ENCODE measurements around the gene SMAD3. TPM values are rescaled to one million over a fixed set of nuclear protein-coding genes. Genes with fewer than 3 reads are reported as not detected.

Gene SMAD3
- total and polyA plus RNA-seq, 4 donors, result 4.0 to 12.2 (median 5.5) TPM

GRCh38 chr15:67178569-67179210 is 113.3 kb downstream of the SMAD3 start:
- Histone ChIP-seq H3K4me3 (ENCODE audit: low read depth in 1 of 3, low read length in 3 of 3) (no peak overlapping the region), H3K9ac (ENCODE audit: low read depth in 1 of 2, low read length in 2 of 2) (no peak overlapping the region), H3K9me3 (ENCODE audit: control insufficient read depth in 4 of 4, low read length in 3 of 4) (no peaks in the 10 kb centered on the region), H3K27ac (ENCODE audit: low read depth in 1 of 2, low read length in 2 of 2) (peak overlapping the region in 1 of 2 donors; percentile 16), H3K4me1 (ENCODE audit: control insufficient read depth in 4 of 4, insufficient read depth in 4 of 4, low read length in 3 of 4) (peaks cover 0 to 5% (median under 1%) of the 10 kb centered on the region in 4 donors), H3K27me3 (ENCODE audit: control insufficient read depth in 4 of 4, insufficient read depth in 4 of 4, low read length in 3 of 4) (no peaks in the 10 kb centered on the region), H3K36me3 (ENCODE audit: control insufficient read depth in 4 of 4, insufficient read depth in 3 of 4, low read depth in 1 of 4, low read length in 3 of 4) (peaks cover 2 to 27% (median 9%) of the 10 kb centered on the region in 4 donors)
- WGBS, result 87% methylated on average over 11 of the region's 11 CpGs
- TF ChIP-seq RXRA (IDR thresholded peaks at IDR 0.05) (peak; percentile 31 to 32), MAX (IDR thresholded peaks at IDR 0.05) (no peak), REST (IDR thresholded peaks at IDR 0.05) (no peak), CTCF (IDR thresholded peaks at IDR 0.05; ENCODE audit: low read depth, low read length, missing input control) (no peak), HNF4G (IDR thresholded peaks at IDR 0.05) (no peak)
- no peak for DNase-seq (ENCODE audit: low spot score)

GRCh38 chr15:67179411-67179995 is 114.1 kb downstream of the SMAD3 start:
- WGBS, result 97% methylated on average over 9 of the region's 9 CpGs
- Histone ChIP-seq H3K27ac (ENCODE audit: low read depth in 1 of 2, low read length in 2 of 2) (no peak overlapping the region), H3K36me3 (ENCODE audit: control insufficient read depth in 4 of 4, insufficient read depth in 3 of 4, low read depth in 1 of 4, low read length in 3 of 4) (peaks cover 2 to 24% (median 6%) of the 10 kb centered on the region in 4 donors), H3K9ac (ENCODE audit: low read depth in 1 of 2, low read length in 2 of 2) (no peak overlapping the region), H3K4me1 (ENCODE audit: control insufficient read depth in 4 of 4, insufficient read depth in 4 of 4, low read length in 3 of 4) (peaks cover 0 to 5% (median under 1%) of the 10 kb centered on the region in 4 donors), H3K27me3 (ENCODE audit: control insufficient read depth in 4 of 4, insufficient read depth in 4 of 4, low read length in 3 of 4) (no peaks in the 10 kb centered on the region), H3K4me3 (ENCODE audit: low read depth in 1 of 3, low read length in 3 of 3) (no peak overlapping the region), H3K9me3 (ENCODE audit: control insufficient read depth in 4 of 4, low read length in 3 of 4) (no peaks in the 10 kb centered on the region)
- TF ChIP-seq CTCF (IDR thresholded peaks at IDR 0.05; ENCODE audit: low read depth, low read length, missing input control) (no peak), HNF4A (conservative IDR thresholded peaks at IDR 0.05) (no peak), MAX (IDR thresholded peaks at IDR 0.05) (no peak), YY1 (IDR thresholded peaks at IDR 0.05) (no peak), ZBTB33 (IDR thresholded peaks at IDR 0.05) (no peak), FOXA2 (IDR thresholded peaks at IDR 0.05) (no peak), HNF4G (IDR thresholded peaks at IDR 0.05) (no peak), SP1 (IDR thresholded peaks at IDR 0.05) (no peak), EGR1 (IDR thresholded peaks at IDR 0.05; ENCODE audit: low read depth in 2 of 2) (no peak), GABPA (IDR thresholded peaks at IDR 0.05 in 1 of 2, conservative IDR thresholded peaks at IDR 0.05 in 1 of 2) (no peak), JUND (IDR thresholded peaks at IDR 0.05) (no peak), RXRA (IDR thresholded peaks at IDR 0.05) (no peak), RAD21 (IDR thresholded peaks at IDR 0.05) (no peak), TAF1 (conservative IDR thresholded peaks at IDR 0.05) (no peak), ATF3 (IDR thresholded peaks at IDR 0.05) (no peak)
- DNase-seq (ENCODE audit: low spot score), result no peak

Measured in liver (tissue), 9 donors.